Esophagus muscularis mucosa (tissue), 4 donors: ENCODE data around the gene CTDSPL.

Experiments
- EP300 ChIP-seq: sonication (generic); formaldehyde crosslinking; IDR thresholded peaks from one replicate; pipeline ENCODE4 v1.6.1; 2017; ENCODE audit warnings: antibody characterized with exemption
- POLR2A ChIP-seq: fragments of 450-650 bp; IDR thresholded peaks from one replicate; pipeline ENCODE4 v1.6.1; 2017; ENCODE audit warnings: antibody characterized with exemption, moderate library complexity, mild to moderate bottlenecking, low read depth
- POLR2AphosphoS5 ChIP-seq, 2 donors: sonication (generic); formaldehyde crosslinking; IDR thresholded peaks; one replicate each; pipeline ENCODE4 v1.6.1; 2017; ENCODE audit warnings: antibody characterized with exemption in 2 of 2
- TF ChIP-seq, protein P1 (sequence below), 3 experiments: fragments of 200-600 bp in 2 of 3; fragments of 450-650 bp in 1 of 3; sonication (generic) in 2 of 3; IDR thresholded peaks; one replicate each; pipeline ENCODE4 v1.5.1; 2017 to 2019; ENCODE audit warnings: antibody characterized with exemption in 3 of 3, mild to moderate bottlenecking in 2 of 3, moderate library complexity in 1 of 3

DNA sequence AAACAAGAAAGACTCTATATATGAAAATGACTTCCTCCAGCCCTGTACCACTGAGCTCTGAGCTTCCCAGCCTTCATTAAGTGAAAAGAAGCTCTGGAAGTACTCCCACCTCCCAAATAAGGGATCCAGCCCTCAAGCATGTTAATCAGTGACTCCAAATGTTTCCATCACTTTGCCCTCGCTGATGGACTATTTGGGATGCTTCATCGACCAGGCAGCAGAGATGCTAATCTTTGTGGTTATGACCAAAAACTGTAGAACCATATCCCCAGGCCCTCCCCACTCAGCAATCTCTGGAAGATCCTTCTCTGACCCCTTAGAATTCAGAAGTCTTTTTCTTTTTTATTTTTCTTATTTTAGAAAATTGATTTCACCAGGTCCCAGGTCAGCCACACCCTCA, 2.3 kb upstream of the CTDSPL start:
- no peak for TF ChIP-seq POLR2A
- TF ChIP-seq, protein P1, sequence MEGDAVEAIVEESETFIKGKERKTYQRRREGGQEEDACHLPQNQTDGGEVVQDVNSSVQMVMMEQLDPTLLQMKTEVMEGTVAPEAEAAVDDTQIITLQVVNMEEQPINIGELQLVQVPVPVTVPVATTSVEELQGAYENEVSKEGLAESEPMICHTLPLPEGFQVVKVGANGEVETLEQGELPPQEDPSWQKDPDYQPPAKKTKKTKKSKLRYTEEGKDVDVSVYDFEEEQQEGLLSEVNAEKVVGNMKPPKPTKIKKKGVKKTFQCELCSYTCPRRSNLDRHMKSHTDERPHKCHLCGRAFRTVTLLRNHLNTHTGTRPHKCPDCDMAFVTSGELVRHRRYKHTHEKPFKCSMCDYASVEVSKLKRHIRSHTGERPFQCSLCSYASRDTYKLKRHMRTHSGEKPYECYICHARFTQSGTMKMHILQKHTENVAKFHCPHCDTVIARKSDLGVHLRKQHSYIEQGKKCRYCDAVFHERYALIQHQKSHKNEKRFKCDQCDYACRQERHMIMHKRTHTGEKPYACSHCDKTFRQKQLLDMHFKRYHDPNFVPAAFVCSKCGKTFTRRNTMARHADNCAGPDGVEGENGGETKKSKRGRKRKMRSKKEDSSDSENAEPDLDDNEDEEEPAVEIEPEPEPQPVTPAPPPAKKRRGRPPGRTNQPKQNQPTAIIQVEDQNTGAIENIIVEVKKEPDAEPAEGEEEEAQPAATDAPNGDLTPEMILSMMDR (IDR thresholded peaks at IDR 0.05), result no peak
- TF ChIP-seq EP300, result no peak
- no peak for TF ChIP-seq POLR2AphosphoS5 (IDR thresholded peaks at IDR 0.05)
